GM23248 (cell line): ENCODE measurements around the gene HAUS8. TPM values are rescaled to one million over a fixed set of nuclear protein-coding genes. Genes with fewer than 3 reads are reported as not detected.

Source experiments
- DNase-seq: peaks from one replicate; pipeline ENCODE4 v3.0.0-alpha.2; 2015
- H2AFZ ChIP-seq: fragments of 200-600 bp; sonication (generic); 2 replicates; pipeline ENCODE4 v1.6.1; 2016; ENCODE audit warnings: antibody characterized with exemption
- H3F3A ChIP-seq: fragments of 200-600 bp; sonication (generic); 2 replicates; pipeline ENCODE4 v1.6.1; 2016; ENCODE audit warnings: mild to moderate bottlenecking, antibody characterized with exemption, mixed run types; ENCODE audit not compliant: insufficient read depth
- H3K27ac ChIP-seq: fragments of 200-600 bp; sonication (generic); 2 replicates; pipeline ENCODE4 v1.5.1; 2016; ENCODE audit warnings: mild to moderate bottlenecking
- H3K27me3 ChIP-seq: fragments of 200-600 bp; sonication (generic); replicated peaks from 2 replicates; pipeline ENCODE4 v1.6.1; 2016; ENCODE audit warnings: mild to moderate bottlenecking; ENCODE audit not compliant: insufficient read depth
- H3K36me3 ChIP-seq: fragments of 200-600 bp; sonication (generic); 2 replicates; pipeline ENCODE4 v1.6.1; 2016; ENCODE audit warnings: low read depth, mild to moderate bottlenecking
- H3K4me1 ChIP-seq: fragments of 200-600 bp; sonication (generic); 2 replicates; pipeline ENCODE4 v1.6.1; 2016; ENCODE audit warnings: mild to moderate bottlenecking; ENCODE audit not compliant: insufficient read depth
- H3K4me2 ChIP-seq: fragments of 200-600 bp; sonication (generic); one replicate; pipeline ENCODE4 v1.6.1; 2016; ENCODE audit warnings: mild to moderate bottlenecking; ENCODE audit not compliant: unreplicated experiment
- H3K4me3 ChIP-seq: fragments of 200-600 bp; sonication (generic); 2 replicates; pipeline ENCODE4 v1.5.1; 2016; ENCODE audit warnings: mild to moderate bottlenecking
- H3K79me2 ChIP-seq: fragments of 200-600 bp; sonication (generic); 2 replicates; pipeline ENCODE4 v1.6.1; 2016; ENCODE audit warnings: mild to moderate bottlenecking; ENCODE audit not compliant: insufficient read depth
- H3K9ac ChIP-seq: fragments of 200-600 bp; sonication (generic); 2 replicates; pipeline ENCODE4 v1.6.1; 2016; ENCODE audit warnings: mild to moderate bottlenecking
- H3K9me2 ChIP-seq: fragments of 200-600 bp; sonication (generic); 2 replicates; pipeline ENCODE4 v1.6.1; 2016; ENCODE audit warnings: mixed run types, mild to moderate bottlenecking, moderate library complexity; ENCODE audit not compliant: insufficient read depth
- H3K9me3 ChIP-seq: fragments of 200-600 bp; sonication (generic); one replicate; pipeline ENCODE4 v1.6.1; 2017; ENCODE audit warnings: low read depth
- H4K20me1 ChIP-seq: fragments of 200-600 bp; sonication (generic); 2 replicates; pipeline ENCODE4 v1.6.0; 2016; ENCODE audit not compliant: insufficient read depth
- EZH2 ChIP-seq: fragments of 200-600 bp; sonication (generic); IDR thresholded peaks from 2 replicates; pipeline ENCODE4 v1.6.1; 2018; ENCODE audit warnings: antibody characterized with exemption, mild to moderate bottlenecking; ENCODE audit not compliant: insufficient read depth, poor library complexity, severe bottlenecking
- EZH2phosphoT487 ChIP-seq: fragments of 200-600 bp; sonication (generic); IDR thresholded peaks from 2 replicates; pipeline ENCODE4 v1.6.1; 2018; ENCODE audit warnings: antibody characterized with exemption, moderate library complexity, mild to moderate bottlenecking, low read depth; ENCODE audit not compliant: insufficient read depth
- WGBS, 2 experiments: methylation state at CpG; one replicate each; pipeline ENCODE4 v1.1.6; 2015 to 2017; ENCODE audit warnings: low lambda C conversion rate in 2 of 2, low coverage in 1 of 2; ENCODE audit errors: missing lambda C conversion rate in 2 of 2; 5-methylcytosine and 5-hydroxymethylcytosine counted together
- in situ Hi-C: fragments of 300-500 bp; cut with MboI; formaldehyde crosslinking; loops from 2 replicates; pipeline ENCODE4 v1.15.0; 2020
- polyA plus RNA-seq: library from polyadenylated mRNA; unstranded; fragments of >200 nt; fragmentation: Nextera tagmentation; extraction: Ambion mirVana; gene quantifications from 2 replicates; pipeline ENCODE4 v1.2.1, GENCODE V29; 2016
- total RNA-seq: library from RNA; depleted of rRNA; stranded (reverse); fragments of >200 nt; shearing (Covaris generic); gene quantifications from 2 replicates; pipeline ENCODE4 v1.2.3, GENCODE V29; 2014

HAUS8 gene
- total and polyA plus RNA-seq, 2 experiments from 2014 or later = 3.4 to 8.2 TPM

DNA sequence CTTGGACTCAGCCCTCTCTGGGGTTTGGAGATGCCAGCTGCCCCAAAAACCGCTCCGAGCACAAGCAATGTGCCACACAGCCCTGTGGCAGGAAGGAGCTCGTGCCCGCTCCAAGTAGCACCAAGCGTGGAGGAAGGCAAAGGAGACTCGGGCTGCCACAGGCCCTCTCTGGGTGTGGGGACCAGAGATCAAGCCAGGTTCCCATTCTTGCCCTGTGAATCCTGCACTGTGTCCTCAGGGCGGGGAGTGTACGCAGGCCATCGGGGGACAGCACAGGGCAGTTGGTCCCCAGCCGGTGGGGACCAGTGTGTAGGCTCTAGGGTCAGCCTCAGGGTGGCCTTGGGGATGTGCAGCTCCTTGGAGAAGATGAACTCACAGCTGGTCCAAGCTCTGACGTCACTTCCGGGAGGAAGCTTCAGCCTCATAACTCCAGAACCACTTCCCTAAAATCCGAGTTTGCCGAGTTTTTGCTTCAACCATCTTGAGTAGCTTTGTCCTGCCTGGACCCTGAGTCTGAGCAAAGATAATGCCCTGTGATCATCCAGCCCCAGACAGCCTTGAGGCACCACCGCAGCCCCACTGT is 39.3 kb downstream of the HAUS8 start:
- Histone ChIP-seq H3K4me2 (no peak overlapping the region), H3F3A (no peaks in the 10 kb centered on the region), H2AFZ (no peak overlapping the region), H3K79me2 (no peaks in the 10 kb centered on the region), H3K4me3 (no peak overlapping the region), H3K9me3 (no peaks in the 10 kb centered on the region), H3K27ac (no peak overlapping the region), H3K36me3 (no peaks in the 10 kb centered on the region), H3K9ac (no peak overlapping the region), H3K4me1 (no peaks in the 10 kb centered on the region), H3K27me3 (0 out of 2 replicates have a peak, but pooled peaks cover 10% of the 10 kb centered on the region), H3K9me2 (no peaks in the 10 kb centered on the region), H4K20me1 (no peaks in the 10 kb centered on the region)
- DNase-seq = peak; percentile 12
- TF ChIP-seq EZH2phosphoT487 (no peak), EZH2 (no peak)
- in situ Hi-C loops = no loop called here
- 67 to 68% methylated on average over 15 of the region's 15 CpGs for WGBS, 2 experiments

DNA sequence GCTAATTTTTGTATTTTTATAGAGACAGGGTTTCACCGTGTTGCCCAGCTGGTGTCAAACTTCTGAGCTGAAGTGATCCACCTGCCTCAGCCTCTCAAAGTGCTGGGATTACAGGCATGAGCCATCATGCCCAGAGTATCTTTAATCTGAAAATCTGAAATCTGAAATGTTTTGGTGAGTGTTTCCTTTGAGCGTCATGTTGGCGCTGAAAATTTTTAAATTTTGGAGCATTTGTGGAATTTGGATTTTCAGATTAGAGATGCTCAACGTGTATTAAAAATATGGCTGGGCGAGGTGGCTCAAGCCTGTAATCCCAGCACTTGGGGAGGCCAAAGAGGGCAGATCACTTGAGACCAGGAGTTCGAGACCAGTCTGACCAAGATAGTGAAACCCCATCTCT is 43.5 kb downstream of the HAUS8 start:
- Histone ChIP-seq H3K4me1 (no peaks in the 10 kb centered on the region), H3K9me3 (no peaks in the 10 kb centered on the region), H3K4me2 (no peak overlapping the region), H2AFZ (no peak overlapping the region), H4K20me1 (no peaks in the 10 kb centered on the region), H3K36me3 (no peaks in the 10 kb centered on the region), H3K9ac (no peak overlapping the region), H3K79me2 (no peaks in the 10 kb centered on the region), H3K27ac (no peak overlapping the region), H3K4me3 (no peak overlapping the region), H3K27me3 (peaks cover 14% of the 10 kb centered on the region), H3K9me2 (no peaks in the 10 kb centered on the region), H3F3A (no peaks in the 10 kb centered on the region)
- TF ChIP-seq EZH2 = no peak
- TF ChIP-seq EZH2phosphoT487 = no peak
- WGBS, 2 experiments = 71 to 73% methylated on average over 6 of the region's 6 CpGs
- in situ Hi-C loops = no loop called here
- DNase-seq = no peak

DNA sequence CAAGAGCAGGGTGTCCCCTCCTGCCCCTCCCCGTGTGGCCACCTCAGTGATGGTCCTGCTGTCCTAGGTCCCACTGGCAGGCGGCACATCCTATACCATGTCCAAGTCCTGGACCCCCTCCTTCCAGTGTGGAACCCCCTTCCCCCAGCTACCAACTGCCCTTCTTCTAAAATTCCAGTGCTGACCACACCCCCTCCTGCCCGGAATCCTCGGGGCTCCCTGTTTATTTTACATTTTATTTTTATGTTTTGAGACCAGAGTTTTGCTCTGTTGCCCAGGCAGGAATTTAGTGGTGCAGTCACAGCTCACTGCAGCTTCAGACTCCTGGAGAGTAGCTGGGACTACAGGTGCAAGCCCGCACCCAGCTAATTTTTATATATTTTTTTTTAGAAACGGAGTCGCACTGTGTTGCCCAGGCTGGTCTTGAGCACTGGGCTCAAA is 47.7 kb downstream of the HAUS8 start:
- 31 to 34% methylated on average over 7 of the region's 7 CpGs for WGBS, 2 experiments
- in situ Hi-C loops = no loop called here

DNA sequence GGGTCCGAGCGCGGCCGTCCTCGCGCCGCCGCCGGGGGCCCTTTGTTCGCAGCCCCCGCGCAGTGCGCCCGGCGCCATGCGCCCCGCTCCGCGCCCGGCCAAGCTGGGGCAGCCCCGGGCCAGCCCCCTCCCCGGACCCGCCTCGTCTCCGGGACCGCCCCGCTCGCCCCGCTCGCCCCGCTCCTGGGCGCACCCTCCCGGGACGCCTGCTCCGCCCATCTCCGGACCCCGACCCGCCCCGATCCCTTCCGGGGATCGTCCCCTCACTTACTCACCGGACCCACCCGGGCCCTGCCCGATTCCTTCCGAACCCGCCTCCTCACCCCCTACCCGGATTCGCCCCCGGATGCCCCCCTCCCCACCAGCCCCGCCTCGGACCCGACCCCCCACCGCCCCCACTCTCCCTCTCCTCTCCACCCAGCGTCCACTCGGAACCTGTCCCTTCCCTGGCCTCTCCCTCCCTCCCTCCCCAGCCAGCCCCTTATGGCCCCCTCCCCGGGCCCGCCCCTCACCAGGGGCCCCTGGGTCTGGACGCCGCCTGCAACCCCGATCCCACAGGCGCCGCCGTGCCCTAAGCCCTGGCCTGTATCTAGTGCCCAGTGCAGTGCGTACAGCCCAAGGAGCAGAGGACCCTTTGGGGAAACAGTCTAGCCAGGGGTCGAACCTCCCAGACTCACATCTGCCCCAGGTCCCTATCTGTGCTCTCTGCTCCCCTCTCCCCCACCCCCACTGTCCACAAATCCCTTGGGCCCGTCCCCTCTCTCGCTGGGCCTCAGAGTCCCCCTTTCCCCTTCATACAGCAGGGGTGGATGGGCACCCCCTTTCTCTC is 48.3 kb downstream of the HAUS8 start, which contains the start of gene CPAMD8:
TSS of gene CPAMD8 (minus strand) at position 105 of the 829 bp plus-strand sequence. CDS start 168 bp downstream, outside the sequence.
- Histone ChIP-seq H2AFZ (no peak within 1 kb of the TSS), H3K9me3 (no peaks in the 10 kb centered on the region), H3K79me2 (no peaks in the 10 kb centered on the region), H3K27ac (no peak within 1 kb of the TSS), H3K4me2 (no peak within 1 kb of the TSS), H3K27me3 (peaks cover 36% of the 10 kb centered on the region), H4K20me1 (no peaks in the 10 kb centered on the region), H3K9me2 (no peaks in the 10 kb centered on the region), H3K36me3 (no peaks in the 10 kb centered on the region), H3K9ac (no peak within 1 kb of the TSS), H3F3A (no peaks in the 10 kb centered on the region), H3K4me1 (no peaks in the 10 kb centered on the region), H3K4me3 (no peak within 1 kb of the TSS)
- no peak for DNase-seq
- WGBS, 2 experiments = 0 to 1% methylated on average over 1 to 46 of the region's 67 CpGs
- in situ Hi-C loops = no loop called here
- TF ChIP-seq EZH2phosphoT487 (no peak), EZH2 (no peak)

More for the DNA sequence above, 47.7 kb downstream of the HAUS8 start:
- Histone ChIP-seq H3K4me3 (no peak overlapping the region), H4K20me1 (no peaks in the 10 kb centered on the region), H3K79me2 (no peaks in the 10 kb centered on the region), H2AFZ (no peak overlapping the region), H3K9ac (no peak overlapping the region), H3K4me2 (no peak overlapping the region), H3K27ac (no peak overlapping the region), H3F3A (no peaks in the 10 kb centered on the region), H3K27me3 (peaks cover 36% of the 10 kb centered on the region), H3K9me3 (no peaks in the 10 kb centered on the region), H3K9me2 (no peaks in the 10 kb centered on the region), H3K4me1 (no peaks in the 10 kb centered on the region), H3K36me3 (no peaks in the 10 kb centered on the region)
- TF ChIP-seq EZH2phosphoT487 (no peak), EZH2 (no peak)
- DNase-seq = no peak
